HG03064 (cell line): ENCODE data around the gene RIPOR3.
"Not testable (repeated sequence)": the region's sequence is repeated elsewhere in the genome, so short reads cannot be mapped to it uniquely, and the experiment has no call there.

ENCODE experiments used
- ATAC-seq: cut with Tn5 transposase; IDR thresholded peaks from one replicate; pipeline ENCODE4 v1.9.1; 2021; ENCODE audit warnings: low read depth; ENCODE audit not compliant: unreplicated experiment

Gene RIPOR3

GRCh38 chr20:50724851-50725723 is 33.7 kb upstream of the RIPOR3 start:
- ATAC-seq: no peak

- no peak for ATAC-seq
Measured at GRCh38 chr20:50724112-50724725, 32.9 kb upstream of the RIPOR3 start.

- no peak for ATAC-seq
Measured at GRCh38 chr20:50723672-50724071, 32.3 kb upstream of the RIPOR3 start.

- no peak for ATAC-seq
Measured at GRCh38 chr20:50722424-50723155, 31.2 kb upstream of the RIPOR3 start.

- no peak for ATAC-seq
Measured at GRCh38 chr20:50721881-50722281, 30.5 kb upstream of the RIPOR3 start.

GRCh38 chr20:50720582-50720981 is 29.2 kb upstream of the RIPOR3 start:
- ATAC-seq: no peak

GRCh38 chr20:50720026-50720425 is 28.7 kb upstream of the RIPOR3 start:
- no peak for ATAC-seq

GRCh38 chr20:50719328-50719727 is 28.0 kb upstream of the RIPOR3 start:
- ATAC-seq: no peak

- ATAC-seq: no peak
Measured at GRCh38 chr20:50717974-50718761, 26.8 kb upstream of the RIPOR3 start.

GRCh38 chr20:50717312-50717711 is 26.0 kb upstream of the RIPOR3 start:
- no peak for ATAC-seq

GRCh38 chr20:50716518-50716917 is 25.2 kb upstream of the RIPOR3 start:
- no peak for ATAC-seq

- ATAC-seq: no peak
Measured at GRCh38 chr20:50715694-50716093, 24.4 kb upstream of the RIPOR3 start.

GRCh38 chr20:50714426-50714825 is 23.1 kb upstream of the RIPOR3 start:
- not testable (repeated sequence) for ATAC-seq

GRCh38 chr20:50713657-50714101 is 22.3 kb upstream of the RIPOR3 start:
- no peak for ATAC-seq

GRCh38 chr20:50712771-50713656 is 21.7 kb upstream of the RIPOR3 start:
- ATAC-seq: no peak

- no peak for ATAC-seq
Measured at GRCh38 chr20:50711113-50711825, 19.9 kb upstream of the RIPOR3 start.

GRCh38 chr20:50710492-50711063 is 19.2 kb upstream of the RIPOR3 start:
- no peak for ATAC-seq

GRCh38 chr20:50709636-50709973 is 18.3 kb upstream of the RIPOR3 start:
- no peak for ATAC-seq
